A549 (cell line): ENCODE measurements around the gene ZNF358. TPM values are rescaled to one million over a fixed set of nuclear protein-coding genes. Genes with fewer than 3 reads are reported as not detected.

Source experiments
- ATAC-seq, 2 experiments: fragments of 200-7000 bp in 1 of 2; fragments of >200 bp in 1 of 2; cut with Nextera tagmentation in 1 of 2; cut with Tn5 transposase in 1 of 2; 3 replicates each; pipeline versions ENCODE4 v1.8.0 to v1.9.1; 2018 to 2020; ENCODE audit warnings: mild to moderate bottlenecking in 1 of 2, moderate library complexity in 1 of 2
- CTCF ChIA-PET: fragments of 300-600 bp; sonication (Branson Sonifier 250); formaldehyde crosslinking; extraction: SDS; loops from one replicate; lab custom pipeline; 2021; ENCODE audit warnings: antibody characterized with exemption, inconsistent platforms; lab: Yijun Ruan, JAX
- POLR2A ChIA-PET: fragments of 350-600 bp; formaldehyde crosslinking; extraction: SDS; loops from one replicate; lab custom pipeline; 2021; ENCODE audit warnings: antibody characterized with exemption, inconsistent platforms; lab: Yijun Ruan, JAX
- DNase-seq, 2 experiments: peaks; one replicate each; pipeline versions ENCODE4 v3.0.0 to v3.0.0-alpha.2; 2011 to 2016; ENCODE audit warnings: low read depth in 1 of 2, low spot score in 1 of 2
- FAIRE-seq: peaks from 2 replicates; lab custom pipeline; 2011; peaks lifted over from hg19 to GRCh38; lab: Jason Lieb, UNC
- H3K27ac ChIP-seq, 2 experiments: fragments of >200 bp; sonication (Bioruptor Twin); formaldehyde crosslinking; 3 replicates each; pipeline ENCODE4 v1.5.1; 2016 to 2017
- H3K4me1 ChIP-seq: fragments of >200 bp; sonication (Bioruptor Twin); formaldehyde crosslinking; 3 replicates; pipeline ENCODE4 v1.6.1; 2016
- H3K4me2 ChIP-seq: fragments of >200 bp; sonication (Bioruptor Twin); formaldehyde crosslinking; 3 replicates; pipeline ENCODE4 v1.6.1; 2016
- H3K4me3 ChIP-seq: fragments of >200 bp; sonication (Bioruptor Twin); formaldehyde crosslinking; 3 replicates; pipeline ENCODE4 v1.5.1; 2016
- H3K9me3 ChIP-seq: fragments of >200 bp; sonication (Bioruptor Twin); formaldehyde crosslinking; 3 replicates; pipeline ENCODE4 v1.6.1; 2016
- CBX2 ChIP-seq: fragments of 200-600 bp; sonication (generic); IDR thresholded peaks from 2 replicates; pipeline ENCODE4 v1.6.1; 2016; ENCODE audit warnings: low read depth, mild to moderate bottlenecking, borderline replicate concordance
- CBX8 ChIP-seq: fragments of 200-600 bp; sonication (generic); IDR thresholded peaks from 2 replicates; pipeline ENCODE4 v1.6.1; 2016
- CEBPB ChIP-seq, 2 experiments: fragments of >200 bp in 1 of 2; sonication (Bioruptor Twin) in 1 of 2; formaldehyde crosslinking in 1 of 2; IDR thresholded peaks; 2 replicates each; pipeline ENCODE4 v1.6.1; 2012 to 2016
- EHMT2 ChIP-seq: fragments of 200-600 bp; sonication (generic); IDR thresholded peaks from 2 replicates; pipeline ENCODE4 v1.6.1; 2016; ENCODE audit warnings: antibody characterized with exemption, low read depth, mild to moderate bottlenecking, moderate library complexity
- FOSL2 ChIP-seq, 2 experiments: fragments of 450-650 bp in 1 of 2; fragments of >200 bp in 1 of 2; sonication (Bioruptor Twin) in 1 of 2; formaldehyde crosslinking; IDR thresholded peaks; 2 replicates each; pipeline versions ENCODE4 v1.5.0 to v1.6.1; 2016 to 2020; ENCODE audit warnings: mild to moderate bottlenecking in 1 of 2, moderate library complexity in 1 of 2
- FOXS1 ChIP-seq: fragments of 250-450 bp; sonication (Bioruptor Pico); IDR thresholded peaks from 2 replicates; pipeline ENCODE4 v1.5.0; 2020; ENCODE audit warnings: mild to moderate bottlenecking, moderate library complexity
- HDAC2 ChIP-seq: fragments of 200-600 bp; sonication (generic); IDR thresholded peaks from 2 replicates; pipeline ENCODE4 v1.6.1; 2016
- HOXA7 ChIP-seq: fragments of 250-450 bp; sonication (Bioruptor Pico); IDR thresholded peaks from 2 replicates; pipeline ENCODE4 v1.5.0; 2020; ENCODE audit warnings: mild to moderate bottlenecking, moderate library complexity
- JUN ChIP-seq, 2 experiments: fragments of >200 bp; sonication (Bioruptor Twin); formaldehyde crosslinking; IDR thresholded peaks; 2 replicates in 1 of 2; 3 replicates in 1 of 2; pipeline ENCODE4 v1.6.1; 2016 to 2017
- JUNB ChIP-seq: fragments of >200 bp; sonication (Bioruptor Twin); formaldehyde crosslinking; IDR thresholded peaks from 2 replicates; pipeline ENCODE4 v1.6.1; 2016
- NR3C1 ChIP-seq: fragments of >200 bp; sonication (Bioruptor Twin); formaldehyde crosslinking; IDR thresholded peaks from 3 replicates; pipeline ENCODE4 v1.6.1; 2017
- PHF8 ChIP-seq: fragments of 200-600 bp; sonication (generic); IDR thresholded peaks from 2 replicates; pipeline ENCODE4 v1.6.1; 2016; ENCODE audit warnings: low read depth, mild to moderate bottlenecking, antibody characterized with exemption, moderate library complexity, borderline replicate concordance
- POLR2A ChIP-seq: IDR thresholded peaks from 2 replicates; pipeline ENCODE4 v1.6.1; 2012; ENCODE audit warnings: mild to moderate bottlenecking, low read length
- RAD21 ChIP-seq, 2 experiments: fragments of >200 bp in 1 of 2; sonication (Bioruptor Twin) in 1 of 2; formaldehyde crosslinking in 1 of 2; IDR thresholded peaks in 1 of 2; conservative IDR thresholded peaks in 1 of 2; 2 replicates in 1 of 2; 3 replicates in 1 of 2; pipeline ENCODE4 v1.6.1; 2012 to 2018; ENCODE audit warnings: inconsistent platforms in 1 of 2
- RARB ChIP-seq: fragments of 250-450 bp; sonication (Bioruptor Pico); IDR thresholded peaks from 2 replicates; pipeline ENCODE4 v1.8.0; 2021; ENCODE audit warnings: mild to moderate bottlenecking, moderate library complexity
- RNF2 ChIP-seq: fragments of 200-600 bp; sonication (generic); IDR thresholded peaks from 2 replicates; pipeline ENCODE4 v1.6.1; 2016; ENCODE audit warnings: low read depth, mild to moderate bottlenecking, antibody characterized with exemption, moderate library complexity, borderline replicate concordance
- SREBF2 ChIP-seq: fragments of 450-650 bp; IDR thresholded peaks from 2 replicates; pipeline ENCODE4 v1.6.1; 2014; ENCODE audit warnings: mild to moderate bottlenecking, moderate library complexity
- TP53 ChIP-seq: fragments of 250-450 bp; sonication (Bioruptor Pico); IDR thresholded peaks from 2 replicates; pipeline ENCODE4 v1.5.0; 2021; ENCODE audit warnings: mild to moderate bottlenecking, moderate library complexity
- ZNF302 ChIP-seq: fragments of 250-450 bp; sonication (Bioruptor Pico); IDR thresholded peaks from 2 replicates; pipeline ENCODE4 v1.9.0; 2021; ENCODE audit warnings: inconsistent platforms, mild to moderate bottlenecking, moderate library complexity
- ZSCAN20 ChIP-seq: fragments of 250-450 bp; sonication (Bioruptor Pico); IDR thresholded peaks from 2 replicates; pipeline ENCODE4 v1.8.0; 2022; ENCODE audit warnings: mild to moderate bottlenecking, moderate library complexity
- WGBS: methylation state at CpG from one replicate; pipeline ENCODE4 v1.1.6; 2017; ENCODE audit errors: missing lambda C conversion rate; 5-methylcytosine and 5-hydroxymethylcytosine counted together
- polyA plus RNA-seq, 4 experiments: library from polyadenylated mRNA; depleted of rRNA in 3 of 4; stranded (reverse); fragments of >200 nt; fragmentation: RNase III in 1 of 4; extraction: RNeasy Plus Mini Kit Qiagen cat#74134 plus additional on column Dnase treatment in 1 of 4; gene quantifications; 2 replicates in 3 of 4; 3 replicates in 1 of 4; pipeline ENCODE4 v1.2.3, GENCODE V29; 2011 to 2017
- TF ChIP-seq, protein P1 (sequence below): IDR thresholded peaks from 2 replicates; pipeline ENCODE4 v1.6.1; 2012
- TF ChIP-seq, protein P2 (sequence below): IDR thresholded peaks from 2 replicates; pipeline ENCODE4 v1.6.1; 2012; ENCODE audit warnings: low read depth, borderline replicate concordance
- TF ChIP-seq, protein P3 (sequence below): fragments of 250-450 bp; sonication (Bioruptor Pico); IDR thresholded peaks from 2 replicates; pipeline ENCODE4 v1.5.0; 2020; ENCODE audit warnings: low read depth, mild to moderate bottlenecking, moderate library complexity
- TF ChIP-seq, protein P4 (sequence below): fragments of 200-600 bp; sonication (generic); IDR thresholded peaks from 2 replicates; pipeline ENCODE4 v1.6.1; 2016; ENCODE audit warnings: antibody characterized with exemption, mild to moderate bottlenecking, moderate library complexity
- TF ChIP-seq, protein P5 (sequence below): fragments of >200 bp; sonication (Bioruptor Twin); formaldehyde crosslinking; IDR thresholded peaks from 3 replicates; pipeline ENCODE4 v1.5.1; 2016
- TF ChIP-seq, protein P6 (sequence below): fragments of 250-450 bp; sonication (Bioruptor Pico); IDR thresholded peaks from 2 replicates; pipeline ENCODE4 v1.5.0; 2021; ENCODE audit warnings: mild to moderate bottlenecking, moderate library complexity, borderline replicate concordance

The ZNF358 gene
- polyA plus RNA-seq, 2 of the 4 experiments (the other 2 are of a cell fraction): 9.5 to 14.0 TPM

DNA sequence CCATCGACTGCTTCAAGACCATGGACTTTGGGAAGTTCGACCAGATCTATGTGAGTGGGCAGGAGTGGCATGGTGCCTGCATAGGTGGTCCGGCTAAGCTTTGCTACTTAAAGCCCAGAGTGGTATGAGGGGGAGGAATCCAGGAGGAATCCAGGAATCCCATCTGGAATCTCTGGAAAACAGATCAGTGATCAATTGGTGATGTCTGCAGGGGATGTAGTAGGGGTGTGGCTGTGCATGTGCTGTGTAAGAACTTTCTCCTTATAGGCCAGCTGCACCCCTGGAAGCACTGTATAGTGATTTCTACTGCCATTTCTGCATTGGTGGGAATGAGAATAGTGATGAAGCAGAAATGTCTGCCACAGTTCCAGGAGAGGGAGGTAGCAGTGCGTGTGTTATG lies 43.2 kb downstream of the ZNF358 start:
- no peak overlapping the region for H3K4me2 ChIP-seq
- ATAC-seq: no peak
- ChIA-PET POLR2A (no interaction called here), CTCF (interaction anchor here (1.6 to 2.3 kb wide), 2 partner anchors 9 to 205 kb away, joined by 4 to 16 read pairs; no protein-coding TSS in a partner anchor)
- TF ChIP-seq JUNB (no peak), POLR2A (no peak), EHMT2 (no peak), CBX2 (no peak), CBX8 (no peak), FOSL2 (IDR thresholded peaks at IDR 0.05) (no peak), FOSL2 (CRISPR knock-in tag; IDR thresholded peaks at IDR 0.05) (no peak), FOXS1 (CRISPR knock-in tag) (no peak), RNF2 (no peak), CEBPB (IDR thresholded peaks at IDR 0.05) (no peak), RARB (CRISPR knock-in tag) (no peak), SREBF2 (no peak), RAD21 (conservative IDR thresholded peaks at IDR 0.05 in 1 of 2, IDR thresholded peaks at IDR 0.05 in 1 of 2) (no peak), ZNF302 (CRISPR knock-in tag) (no peak)
- TF ChIP-seq, protein P1, sequence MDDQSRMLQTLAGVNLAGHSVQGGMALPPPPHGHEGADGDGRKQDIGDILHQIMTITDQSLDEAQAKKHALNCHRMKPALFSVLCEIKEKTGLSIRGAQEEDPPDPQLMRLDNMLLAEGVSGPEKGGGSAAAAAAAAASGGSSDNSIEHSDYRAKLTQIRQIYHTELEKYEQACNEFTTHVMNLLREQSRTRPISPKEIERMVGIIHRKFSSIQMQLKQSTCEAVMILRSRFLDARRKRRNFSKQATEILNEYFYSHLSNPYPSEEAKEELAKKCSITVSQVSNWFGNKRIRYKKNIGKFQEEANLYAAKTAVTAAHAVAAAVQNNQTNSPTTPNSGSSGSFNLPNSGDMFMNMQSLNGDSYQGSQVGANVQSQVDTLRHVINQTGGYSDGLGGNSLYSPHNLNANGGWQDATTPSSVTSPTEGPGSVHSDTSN: no peak
- TF ChIP-seq, protein P2, sequence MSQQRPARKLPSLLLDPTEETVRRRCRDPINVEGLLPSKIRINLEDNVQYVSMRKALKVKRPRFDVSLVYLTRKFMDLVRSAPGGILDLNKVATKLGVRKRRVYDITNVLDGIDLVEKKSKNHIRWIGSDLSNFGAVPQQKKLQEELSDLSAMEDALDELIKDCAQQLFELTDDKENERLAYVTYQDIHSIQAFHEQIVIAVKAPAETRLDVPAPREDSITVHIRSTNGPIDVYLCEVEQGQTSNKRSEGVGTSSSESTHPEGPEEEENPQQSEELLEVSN: no peak
- TF ChIP-seq, protein P3, sequence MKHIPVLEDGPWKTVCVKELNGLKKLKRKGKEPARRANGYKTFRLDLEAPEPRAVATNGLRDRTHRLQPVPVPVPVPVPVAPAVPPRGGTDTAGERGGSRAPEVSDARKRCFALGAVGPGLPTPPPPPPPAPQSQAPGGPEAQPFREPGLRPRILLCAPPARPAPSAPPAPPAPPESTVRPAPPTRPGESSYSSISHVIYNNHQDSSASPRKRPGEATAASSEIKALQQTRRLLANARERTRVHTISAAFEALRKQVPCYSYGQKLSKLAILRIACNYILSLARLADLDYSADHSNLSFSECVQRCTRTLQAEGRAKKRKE: no peak
- DNase-seq: peak in 1 of 2 experiments; percentile 25
- H3K27ac ChIP-seq: no peak overlapping the region
- H3K4me1 ChIP-seq: no peaks in the 10 kb centered on the region
- no peak overlapping the region for H3K4me3 ChIP-seq
- H3K9me3 ChIP-seq: no peaks in the 10 kb centered on the region
- 72% methylated on average over 4 of the region's 4 CpGs for WGBS
- no peak for FAIRE-seq

DNA sequence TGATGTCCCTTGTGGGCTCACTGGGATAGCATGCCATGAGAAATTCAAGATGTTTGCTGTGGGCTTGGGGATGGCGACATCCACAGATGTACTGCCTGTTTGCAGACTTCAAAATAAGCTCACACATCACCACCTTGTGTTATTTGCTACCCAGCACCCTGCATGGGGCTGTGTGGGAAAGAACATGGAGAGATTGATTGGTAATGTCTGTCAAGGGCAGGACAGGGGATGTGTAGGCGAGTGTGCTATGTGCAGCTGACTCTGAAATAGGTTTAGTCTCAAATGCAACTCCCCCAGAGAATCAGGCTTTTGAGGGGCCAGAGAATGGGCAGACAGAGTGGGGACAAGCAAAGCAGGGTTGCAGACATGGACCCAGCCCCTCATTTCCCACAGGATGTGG lies 44.4 kb downstream of the ZNF358 start:
- no peak for TF ChIP-seq RARB (CRISPR knock-in tag)
- TF ChIP-seq, protein P4, sequence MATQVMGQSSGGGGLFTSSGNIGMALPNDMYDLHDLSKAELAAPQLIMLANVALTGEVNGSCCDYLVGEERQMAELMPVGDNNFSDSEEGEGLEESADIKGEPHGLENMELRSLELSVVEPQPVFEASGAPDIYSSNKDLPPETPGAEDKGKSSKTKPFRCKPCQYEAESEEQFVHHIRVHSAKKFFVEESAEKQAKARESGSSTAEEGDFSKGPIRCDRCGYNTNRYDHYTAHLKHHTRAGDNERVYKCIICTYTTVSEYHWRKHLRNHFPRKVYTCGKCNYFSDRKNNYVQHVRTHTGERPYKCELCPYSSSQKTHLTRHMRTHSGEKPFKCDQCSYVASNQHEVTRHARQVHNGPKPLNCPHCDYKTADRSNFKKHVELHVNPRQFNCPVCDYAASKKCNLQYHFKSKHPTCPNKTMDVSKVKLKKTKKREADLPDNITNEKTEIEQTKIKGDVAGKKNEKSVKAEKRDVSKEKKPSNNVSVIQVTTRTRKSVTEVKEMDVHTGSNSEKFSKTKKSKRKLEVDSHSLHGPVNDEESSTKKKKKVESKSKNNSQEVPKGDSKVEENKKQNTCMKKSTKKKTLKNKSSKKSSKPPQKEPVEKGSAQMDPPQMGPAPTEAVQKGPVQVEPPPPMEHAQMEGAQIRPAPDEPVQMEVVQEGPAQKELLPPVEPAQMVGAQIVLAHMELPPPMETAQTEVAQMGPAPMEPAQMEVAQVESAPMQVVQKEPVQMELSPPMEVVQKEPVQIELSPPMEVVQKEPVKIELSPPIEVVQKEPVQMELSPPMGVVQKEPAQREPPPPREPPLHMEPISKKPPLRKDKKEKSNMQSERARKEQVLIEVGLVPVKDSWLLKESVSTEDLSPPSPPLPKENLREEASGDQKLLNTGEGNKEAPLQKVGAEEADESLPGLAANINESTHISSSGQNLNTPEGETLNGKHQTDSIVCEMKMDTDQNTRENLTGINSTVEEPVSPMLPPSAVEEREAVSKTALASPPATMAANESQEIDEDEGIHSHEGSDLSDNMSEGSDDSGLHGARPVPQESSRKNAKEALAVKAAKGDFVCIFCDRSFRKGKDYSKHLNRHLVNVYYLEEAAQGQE: no peak
- TF ChIP-seq, protein P5, sequence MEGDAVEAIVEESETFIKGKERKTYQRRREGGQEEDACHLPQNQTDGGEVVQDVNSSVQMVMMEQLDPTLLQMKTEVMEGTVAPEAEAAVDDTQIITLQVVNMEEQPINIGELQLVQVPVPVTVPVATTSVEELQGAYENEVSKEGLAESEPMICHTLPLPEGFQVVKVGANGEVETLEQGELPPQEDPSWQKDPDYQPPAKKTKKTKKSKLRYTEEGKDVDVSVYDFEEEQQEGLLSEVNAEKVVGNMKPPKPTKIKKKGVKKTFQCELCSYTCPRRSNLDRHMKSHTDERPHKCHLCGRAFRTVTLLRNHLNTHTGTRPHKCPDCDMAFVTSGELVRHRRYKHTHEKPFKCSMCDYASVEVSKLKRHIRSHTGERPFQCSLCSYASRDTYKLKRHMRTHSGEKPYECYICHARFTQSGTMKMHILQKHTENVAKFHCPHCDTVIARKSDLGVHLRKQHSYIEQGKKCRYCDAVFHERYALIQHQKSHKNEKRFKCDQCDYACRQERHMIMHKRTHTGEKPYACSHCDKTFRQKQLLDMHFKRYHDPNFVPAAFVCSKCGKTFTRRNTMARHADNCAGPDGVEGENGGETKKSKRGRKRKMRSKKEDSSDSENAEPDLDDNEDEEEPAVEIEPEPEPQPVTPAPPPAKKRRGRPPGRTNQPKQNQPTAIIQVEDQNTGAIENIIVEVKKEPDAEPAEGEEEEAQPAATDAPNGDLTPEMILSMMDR: no peak
- TF ChIP-seq, protein P6, sequence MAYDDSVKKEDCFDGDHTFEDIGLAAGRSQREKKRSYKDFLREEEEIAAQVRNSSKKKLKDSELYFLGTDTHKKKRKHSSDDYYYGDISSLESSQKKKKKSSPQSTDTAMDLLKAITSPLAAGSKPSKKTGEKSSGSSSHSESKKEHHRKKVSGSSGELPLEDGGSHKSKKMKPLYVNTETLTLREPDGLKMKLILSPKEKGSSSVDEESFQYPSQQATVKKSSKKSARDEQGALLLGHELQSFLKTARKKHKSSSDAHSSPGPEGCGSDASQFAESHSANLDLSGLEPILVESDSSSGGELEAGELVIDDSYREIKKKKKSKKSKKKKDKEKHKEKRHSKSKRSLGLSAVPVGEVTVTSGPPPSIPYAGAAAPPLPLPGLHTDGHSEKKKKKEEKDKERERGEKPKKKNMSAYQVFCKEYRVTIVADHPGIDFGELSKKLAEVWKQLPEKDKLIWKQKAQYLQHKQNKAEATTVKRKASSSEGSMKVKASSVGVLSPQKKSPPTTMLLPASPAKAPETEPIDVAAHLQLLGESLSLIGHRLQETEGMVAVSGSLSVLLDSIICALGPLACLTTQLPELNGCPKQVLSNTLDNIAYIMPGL (CRISPR knock-in tag): no peak
- no peak for TF ChIP-seq ZSCAN20 (CRISPR knock-in tag)
- TF ChIP-seq JUN (IDR thresholded peaks at IDR 0.05): no peak
- TF ChIP-seq POLR2A: no peak
- no peak for TF ChIP-seq PHF8
- no peak for TF ChIP-seq NR3C1
- no peak for TF ChIP-seq HDAC2
- no peak for TF ChIP-seq TP53 (CRISPR knock-in tag)
- no peak for TF ChIP-seq HOXA7 (CRISPR knock-in tag)
- DNase-seq (peak in 1 of 2 experiments; percentile 31), FAIRE-seq (no peak), ATAC-seq (no peak)
- 89% methylated on average over 2 of the region's 2 CpGs for WGBS
- H3K4me3 ChIP-seq: no peak overlapping the region
- no peak overlapping the region for H3K27ac ChIP-seq
- H3K9me3 ChIP-seq: no peaks in the 10 kb centered on the region
- CTCF ChIA-PET: interaction anchor here (1.2 to 2.3 kb wide), 3 partner anchors 8 to 242 kb away, joined by 4 to 16 read pairs (median 4); no protein-coding TSS in a partner anchor
- H3K4me2 ChIP-seq: no peak overlapping the region
- no peaks in the 10 kb centered on the region for H3K4me1 ChIP-seq
- POLR2A ChIA-PET: no interaction called here
